ENCODE data around the gene REXO4. TPM values are rescaled to one million over a fixed set of nuclear protein-coding genes. Genes with fewer than 3 reads are reported as not detected.
"Not testable (repeated sequence)": the region's sequence is repeated elsewhere in the genome, so short reads cannot be mapped to it uniquely, and the experiment has no call there.

REXO4 gene
- total and polyA plus RNA-seq, 5 donors from 2014 or later, result 9.8 to 19.4 (median 16.3) TPM

DNA sequence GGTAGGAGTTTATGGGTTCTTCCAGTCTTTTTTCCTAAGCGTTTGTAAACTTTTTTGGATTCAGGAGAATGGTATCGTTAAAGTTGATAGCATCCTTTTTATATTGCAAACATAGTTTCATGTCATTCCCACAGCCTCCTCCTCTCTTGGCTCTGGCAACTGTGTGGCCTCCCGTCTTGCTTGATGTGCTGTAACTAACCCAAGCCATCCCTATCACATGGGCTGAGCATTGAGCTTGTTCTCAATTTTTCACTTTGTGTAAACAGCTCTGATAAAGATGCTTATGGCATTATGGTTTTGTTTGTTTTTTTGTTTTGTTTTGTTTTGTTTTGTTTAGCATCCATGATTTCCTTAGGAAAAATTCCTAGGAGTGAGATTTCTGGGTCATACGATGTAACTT is 37.1 kb downstream of the REXO4 start:
- peaks cover 10% of the 10 kb centered on the region for H3K4me1 ChIP-seq (ENCODE audit: control insufficient read depth, insufficient read depth, low read length, poor library complexity, severe bottlenecking)
- Mint-ChIP-seq H3K27me3 (no peaks in the 10 kb centered on the region), H3K4me3 (peak overlapping the region in 1 of 4 donors; percentile 21), H3K4me1 (peaks cover 0 to 8% (median 2%) of the 10 kb centered on the region in 4 donors), H3K27ac (no peak overlapping the region), H3K9me3 (no peaks in the 10 kb centered on the region), H3K36me3 (no peaks in the 10 kb centered on the region)
- no peaks in the 10 kb centered on the region for H3K9me3 ChIP-seq (ENCODE audit: control insufficient read depth in 2 of 2, low read length in 2 of 2)
- H3K4me3 ChIP-seq (ENCODE audit: low read depth, low read length), result no peak overlapping the region
- no peaks in the 10 kb centered on the region for H3K27me3 ChIP-seq (ENCODE audit: control insufficient read depth, insufficient read depth, low read length)
- H3K36me3 ChIP-seq (ENCODE audit: control insufficient read depth, insufficient read depth, low read length), result no peaks in the 10 kb centered on the region
- no peak overlapping the region for H3K27ac ChIP-seq (ENCODE audit: insufficient read depth, low read length, poor library complexity, severe bottlenecking)
- DNase-seq (no peak), ATAC-seq (ENCODE audit: low read depth in 2 of 2) (no peak)

DNA sequence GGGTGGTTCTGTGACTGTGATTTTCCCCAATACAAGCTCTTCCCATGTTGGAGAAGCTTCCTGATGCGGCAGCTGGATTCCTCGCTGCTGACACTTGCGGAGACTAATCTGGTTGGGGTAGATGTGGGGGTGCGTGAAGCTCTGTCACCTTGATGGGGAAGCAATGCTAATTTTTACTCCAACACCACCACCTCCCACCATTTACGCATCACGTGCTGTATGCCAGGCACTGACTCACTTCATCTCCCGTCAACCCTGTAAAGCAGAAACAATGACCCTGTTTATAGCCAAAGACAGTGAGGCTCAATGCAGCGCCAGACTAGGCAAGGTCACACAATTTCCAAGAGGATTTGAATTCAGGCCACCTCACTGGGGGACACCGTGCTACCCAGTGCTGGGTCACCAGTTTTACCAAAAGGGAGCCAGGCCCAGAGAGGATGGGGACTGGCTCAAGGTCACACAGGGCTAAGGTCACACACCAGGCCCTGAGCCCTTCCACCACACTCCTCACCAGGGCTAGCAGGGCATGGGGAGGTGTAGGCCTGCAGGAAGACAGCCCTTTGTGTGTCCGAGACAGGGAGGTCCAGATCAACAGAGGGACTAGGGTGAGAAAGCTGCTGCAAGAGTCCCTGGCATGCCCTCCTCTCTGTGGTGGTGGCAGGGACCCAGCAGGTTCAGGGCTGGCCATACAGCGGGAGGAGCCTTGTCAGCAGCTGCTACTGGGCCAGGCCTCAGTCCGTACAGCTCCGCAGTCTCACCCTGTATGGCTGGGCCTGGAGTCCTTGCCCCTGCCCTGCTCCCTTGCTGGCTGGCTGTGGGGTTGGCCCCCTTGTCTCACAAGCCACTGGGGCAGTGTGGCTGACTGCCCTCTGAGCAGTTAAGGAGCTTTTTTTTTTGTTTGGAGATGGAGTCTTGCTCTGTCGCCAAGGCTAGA is 38.4 kb downstream of the REXO4 start:
- Histone ChIP-seq H3K27me3 (ENCODE audit: control insufficient read depth, insufficient read depth, low read length) (no peaks in the 10 kb centered on the region), H3K4me1 (ENCODE audit: control insufficient read depth, insufficient read depth, low read length, poor library complexity, severe bottlenecking) (peaks cover 20% of the 10 kb centered on the region), H3K36me3 (ENCODE audit: control insufficient read depth, insufficient read depth, low read length) (no peaks in the 10 kb centered on the region), H3K27ac (ENCODE audit: insufficient read depth, low read length, poor library complexity, severe bottlenecking) (no peak overlapping the region), H3K4me3 (ENCODE audit: low read depth, low read length) (no peak overlapping the region), H3K9me3 (ENCODE audit: control insufficient read depth in 2 of 2, low read length in 2 of 2) (no peaks in the 10 kb centered on the region)
- Mint-ChIP-seq H3K9me3 (peaks cover 0 to 1% (median 0%) of the 10 kb centered on the region in 7 donors), H3K27ac (no peak overlapping the region), H3K4me1 (peaks cover 2 to 15% (median 9%) of the 10 kb centered on the region in 4 donors), H3K4me3 (no peak overlapping the region), H3K36me3 (peaks cover 3% of the 10 kb centered on the region), H3K27me3 (no peaks in the 10 kb centered on the region)
- ATAC-seq (ENCODE audit: low read depth in 2 of 2) (no peak), DNase-seq (no peak)

DNA sequence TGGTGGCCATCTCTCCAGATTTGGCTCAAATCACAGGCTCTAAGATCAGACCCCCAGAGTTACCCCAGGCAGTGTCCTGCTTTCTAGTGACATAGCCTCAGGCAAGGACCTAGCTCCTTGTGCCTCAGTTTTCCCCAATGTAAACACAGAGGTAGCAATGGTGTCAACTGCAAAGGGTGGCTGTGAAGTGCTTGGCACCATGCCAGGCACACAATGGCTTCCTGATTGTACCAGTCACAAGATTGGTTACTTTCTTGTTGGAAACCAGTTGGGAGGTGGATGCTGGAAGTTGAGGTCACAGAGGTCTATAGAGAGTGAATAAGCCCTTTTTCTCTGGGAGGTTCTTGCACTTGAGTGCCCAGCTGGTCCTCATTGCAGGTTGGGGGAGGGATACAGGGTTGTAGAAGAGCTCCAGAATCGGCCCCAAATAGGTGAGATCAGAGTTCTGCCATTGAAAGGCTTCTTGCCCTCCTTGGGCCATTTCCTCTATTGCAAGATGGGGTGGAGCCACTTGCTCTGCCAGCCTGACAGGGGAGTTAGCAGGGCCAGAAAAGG is 39.3 kb downstream of the REXO4 start:
- Histone ChIP-seq H3K36me3 (ENCODE audit: control insufficient read depth, insufficient read depth, low read length) (no peaks in the 10 kb centered on the region), H3K27me3 (ENCODE audit: control insufficient read depth, insufficient read depth, low read length) (no peaks in the 10 kb centered on the region), H3K9me3 (ENCODE audit: control insufficient read depth in 2 of 2, low read length in 2 of 2) (no peaks in the 10 kb centered on the region), H3K4me3 (ENCODE audit: low read depth, low read length) (no peak overlapping the region), H3K27ac (ENCODE audit: insufficient read depth, low read length, poor library complexity, severe bottlenecking) (no peak overlapping the region), H3K4me1 (ENCODE audit: control insufficient read depth, insufficient read depth, low read length, poor library complexity, severe bottlenecking) (peaks cover 29% of the 10 kb centered on the region)
- H3K4me1 Mint-ChIP-seq, result peaks cover 5 to 23% (median 9%) of the 10 kb centered on the region in 4 donors
- H3K36me3 Mint-ChIP-seq, result peaks cover 3% of the 10 kb centered on the region
- peaks cover 0 to 2% (median 0%) of the 10 kb centered on the region in 7 donors for H3K9me3 Mint-ChIP-seq
- DNase-seq (no peak), ATAC-seq (ENCODE audit: low read depth in 2 of 2) (no peak)
- peak overlapping the region; percentile 5 to 88 (median 38) for H3K4me3 Mint-ChIP-seq
- H3K27ac Mint-ChIP-seq, result peak overlapping the region in 1 of 3 donors; percentile 47
- H3K27me3 Mint-ChIP-seq, result no peaks in the 10 kb centered on the region

DNA sequence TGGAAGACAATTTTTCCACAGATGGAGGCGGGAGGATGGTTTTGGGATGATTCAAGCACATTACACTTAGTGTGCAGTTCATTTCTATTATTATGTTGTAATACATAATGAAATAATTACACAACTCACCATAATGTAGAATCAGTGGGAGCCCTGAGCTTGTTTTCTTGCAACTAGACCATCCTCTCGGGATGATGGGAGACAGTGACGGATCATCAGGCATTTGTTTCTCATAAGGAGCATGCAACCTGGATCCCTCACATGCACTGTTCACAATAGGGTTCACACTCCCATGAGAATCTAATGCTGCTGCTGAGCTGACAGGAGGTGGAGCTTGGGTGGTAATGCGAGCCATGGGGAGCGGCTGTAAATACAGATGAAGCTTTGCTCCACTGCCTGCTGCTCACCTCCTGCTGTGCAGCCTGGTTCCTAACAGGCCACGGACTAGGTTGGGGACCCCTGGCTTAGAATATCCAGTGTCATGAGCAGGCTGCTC is 40.0 kb downstream of the REXO4 start:
- no peak overlapping the region for H3K27ac ChIP-seq (ENCODE audit: insufficient read depth, low read length, poor library complexity, severe bottlenecking)
- H3K4me3 ChIP-seq (ENCODE audit: low read depth, low read length), result no peak overlapping the region
- H3K9me3 ChIP-seq (ENCODE audit: control insufficient read depth in 2 of 2, low read length in 2 of 2), result no peaks in the 10 kb centered on the region
- Mint-ChIP-seq H3K9me3 (peaks cover 0 to 2% (median 0%) of the 10 kb centered on the region in 7 donors), H3K4me3 (peak overlapping the region in 3 of 4 donors; percentile 52 to 88 (median 83)), H3K27ac (peak overlapping the region in 1 of 3 donors; percentile 14), H3K36me3 (peaks cover 3% of the 10 kb centered on the region), H3K27me3 (no peaks in the 10 kb centered on the region), H3K4me1 (peaks cover 6 to 30% (median 10%) of the 10 kb centered on the region in 4 donors)
- ATAC-seq (ENCODE audit: low read depth in 2 of 2) (no peak), DNase-seq (no peak)
- peaks cover 3% of the 10 kb centered on the region for H3K36me3 ChIP-seq (ENCODE audit: control insufficient read depth, insufficient read depth, low read length)
- peaks cover 36% of the 10 kb centered on the region for H3K4me1 ChIP-seq (ENCODE audit: control insufficient read depth, insufficient read depth, low read length, poor library complexity, severe bottlenecking)
- no peaks in the 10 kb centered on the region for H3K27me3 ChIP-seq (ENCODE audit: control insufficient read depth, insufficient read depth, low read length)

DNA sequence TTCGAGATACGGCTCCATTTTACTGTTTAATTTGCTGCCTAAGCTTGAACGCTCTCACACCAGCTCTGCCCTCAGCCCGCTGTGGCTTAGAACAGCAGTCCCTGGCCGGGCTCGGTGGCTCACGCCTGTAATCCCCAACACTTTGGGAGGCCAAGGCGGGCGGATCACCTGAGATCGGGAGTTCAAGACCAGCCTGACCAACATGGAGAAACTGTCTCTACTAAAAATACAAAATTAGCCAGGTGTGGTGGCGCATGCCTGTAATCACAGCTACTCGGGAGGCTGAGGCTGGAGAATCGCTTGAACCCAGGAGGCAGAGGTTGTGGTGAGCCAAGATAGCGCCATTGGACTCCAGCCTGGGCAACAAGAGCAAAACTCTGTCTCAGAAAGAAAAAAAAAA is 40.5 kb downstream of the REXO4 start:
- H3K27ac ChIP-seq (ENCODE audit: insufficient read depth, low read length, poor library complexity, severe bottlenecking); DNase-seq; H3K27me3 ChIP-seq (ENCODE audit: control insufficient read depth, insufficient read depth, low read length); H3K4me3 ChIP-seq (ENCODE audit: low read depth, low read length); H3K27ac Mint-ChIP-seq; H3K9me3 Mint-ChIP-seq; H3K36me3 ChIP-seq (ENCODE audit: control insufficient read depth, insufficient read depth, low read length); H3K36me3 Mint-ChIP-seq; H3K27me3 Mint-ChIP-seq; H3K9me3 ChIP-seq (ENCODE audit: control insufficient read depth in 2 of 2, low read length in 2 of 2); ATAC-seq (ENCODE audit: low read depth in 2 of 2): not testable (repeated sequence)
- H3K4me3 Mint-ChIP-seq, result peak overlapping the region; percentile 76 to 88 (median 84)
- H3K4me1 Mint-ChIP-seq, result peaks cover 6 to 35% (median 15%) of the 10 kb centered on the region in 4 donors
- H3K4me1 ChIP-seq (ENCODE audit: control insufficient read depth, insufficient read depth, low read length, poor library complexity, severe bottlenecking), result peaks cover 41% of the 10 kb centered on the region

DNA sequence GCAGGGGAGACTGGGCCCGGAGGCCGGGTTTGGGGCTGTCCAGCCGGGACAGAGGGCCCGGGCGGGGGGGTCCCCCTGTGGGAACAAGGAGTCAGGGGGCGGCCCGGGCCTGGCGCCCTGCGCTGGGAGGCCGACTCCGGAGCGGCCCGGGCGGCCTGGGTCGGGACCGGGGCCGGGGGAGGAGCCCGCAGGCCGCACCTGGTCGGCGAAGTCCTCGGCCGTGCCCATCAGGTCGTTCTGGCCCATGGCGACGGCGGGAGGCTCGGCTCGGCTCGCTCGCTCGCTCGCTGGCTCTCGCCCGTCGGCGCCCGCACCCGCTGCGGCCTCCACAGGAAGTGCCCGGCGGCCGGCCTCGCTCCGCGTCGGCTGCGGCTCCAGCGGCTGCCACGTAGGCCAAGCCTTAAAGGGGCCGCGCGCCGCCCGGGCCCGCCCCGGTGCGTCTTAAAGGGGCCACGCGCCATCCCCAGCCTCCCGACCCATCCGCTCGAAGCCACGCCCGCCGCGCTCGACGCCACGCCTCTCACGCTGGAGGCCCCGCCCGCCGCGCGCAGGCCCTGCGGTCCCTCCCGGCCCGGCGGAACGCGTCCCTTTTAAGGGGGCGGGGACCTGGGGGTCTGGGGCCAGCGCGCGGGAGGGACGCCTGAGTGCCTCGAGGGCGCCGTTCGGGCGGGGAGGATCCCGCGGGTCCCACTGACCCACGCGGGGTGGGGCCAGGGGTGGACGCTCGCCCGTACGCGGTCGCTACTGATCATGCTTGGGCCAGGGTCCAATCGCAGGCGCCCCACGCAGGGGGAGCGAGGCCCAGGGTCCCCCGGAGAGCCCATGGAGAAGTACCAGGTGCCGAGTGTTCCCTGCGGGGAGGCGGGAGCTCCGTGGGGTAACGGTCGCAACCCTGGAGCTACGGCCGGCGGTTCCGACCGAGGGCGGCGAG is 41.8 kb downstream of the REXO4 start, which contains the start of the genes STKLD1 and SURF4:
Gene STKLD1 (plus strand): TSS at position 643 of the 931 bp plus-strand sequence. CDS start 108 bp downstream, at position 751.
Gene SURF4 (minus strand): TSS at position 337 of the 931 bp plus-strand sequence. CDS start 91 bp downstream, at position 246.
- H3K9me3 Mint-ChIP-seq, result peaks cover 0 to 2% (median 0%) of the 10 kb centered on the region in 7 donors
- no peaks in the 10 kb centered on the region for H3K27me3 ChIP-seq (ENCODE audit: control insufficient read depth, insufficient read depth, low read length)
- H3K27ac Mint-ChIP-seq, result peak within 1 kb of the TSS; percentile 93 to 96 (median 95)
- peak within 1 kb of the TSS; percentile 91 for H3K4me3 ChIP-seq (ENCODE audit: low read depth, low read length)
- peak within 1 kb of the TSS; percentile 95 for H3K27ac ChIP-seq (ENCODE audit: insufficient read depth, low read length, poor library complexity, severe bottlenecking)
- H3K4me1 Mint-ChIP-seq, result peaks cover 6 to 48% (median 27%) of the 10 kb centered on the region in 4 donors
- H3K4me3 Mint-ChIP-seq, result peak within 1 kb of the TSS; percentile 93 to 100 (median 97)
- peaks cover 3% of the 10 kb centered on the region for H3K36me3 Mint-ChIP-seq
- ATAC-seq (ENCODE audit: low read depth in 2 of 2) (peak; percentile 87 to 90), DNase-seq (peak; percentile 89 to 96 (median 92))
- no peaks in the 10 kb centered on the region for H3K9me3 ChIP-seq (ENCODE audit: control insufficient read depth in 2 of 2, low read length in 2 of 2)
- no peaks in the 10 kb centered on the region for H3K27me3 Mint-ChIP-seq
- H3K4me1 ChIP-seq (ENCODE audit: control insufficient read depth, insufficient read depth, low read length, poor library complexity, severe bottlenecking), result peaks cover 54% of the 10 kb centered on the region
- H3K36me3 ChIP-seq (ENCODE audit: control insufficient read depth, insufficient read depth, low read length), result peaks cover 4% of the 10 kb centered on the region

Measured in CD4-positive, CD25-positive, alpha-beta regulatory T cell (primary cell).